IMR-90 (cell line): ENCODE data around the gene CHD9. TPM values are rescaled to one million over a fixed set of nuclear protein-coding genes. Genes with fewer than 3 reads are reported as not detected.

Experiments
- ATAC-seq: fragments of 200-7000 bp; cut with Tn5 transposase; 2 replicates; pipeline ENCODE4 v1.9.1; 2020; ENCODE audit warnings: low read depth, mild to moderate bottlenecking, moderate library complexity
- BruUV-seq: library from RNA; stranded (reverse); fragments of 400-500 nt; replicated peaks from 2 replicates; lab custom pipeline; 2021; lab: Mats Ljungman, UMichigan
- CTCF ChIA-PET: fragments of 300-600 bp; formaldehyde crosslinking; extraction: SDS; loops from one replicate; lab custom pipeline; 2021; ENCODE audit warnings: antibody characterized with exemption; lab: Yijun Ruan, JAX
- POLR2A ChIA-PET: fragments of 300-600 bp; sonication (Branson Sonifier 250); formaldehyde crosslinking; loops from one replicate; lab custom pipeline; 2022; ENCODE audit warnings: antibody characterized with exemption; ENCODE audit not compliant: unreplicated experiment; lab: Charles Lee
- DNase-seq: peaks from one replicate; pipeline ENCODE4 v3.0.0; 2013
- H2AFZ ChIP-seq: replicated peaks from 2 replicates; pipeline ENCODE3; 2013; ENCODE audit warnings: low read length, mild to moderate bottlenecking; ENCODE audit not compliant: poor library complexity
- H2AK5ac ChIP-seq: 2 replicates; pipeline ENCODE4 v1.6.1; 2013; ENCODE audit warnings: low read depth, low read length, inconsistent platforms
- H2AK9ac ChIP-seq: replicated peaks from 2 replicates; pipeline ENCODE3; 2013; ENCODE audit warnings: mild to moderate bottlenecking, low read depth, low read length, moderate library complexity; ENCODE audit not compliant: poor library complexity
- H2BK120ac ChIP-seq: 2 replicates; pipeline ENCODE4 v1.6.1; 2013; ENCODE audit warnings: low read depth, low read length, inconsistent platforms
- H2BK15ac ChIP-seq: 3 replicates; pipeline ENCODE4 v1.6.1; 2013; ENCODE audit warnings: low read depth, low read length, inconsistent platforms
- H2BK20ac ChIP-seq: 2 replicates; pipeline ENCODE4 v1.6.1; 2013; ENCODE audit warnings: low read depth, mild to moderate bottlenecking, inconsistent platforms, low read length, moderate library complexity
- H2BK5ac ChIP-seq: 2 replicates; pipeline ENCODE4 v1.6.1; 2013; ENCODE audit warnings: mild to moderate bottlenecking, low read depth, low read length, inconsistent platforms; ENCODE audit not compliant: poor library complexity, severe bottlenecking
- H3K14ac ChIP-seq: replicated peaks from 2 replicates; pipeline ENCODE4 v1.6.1; 2013; ENCODE audit warnings: low read depth, low read length, inconsistent platforms
- H3K18ac ChIP-seq: 2 replicates; pipeline ENCODE4 v1.6.1; 2013; ENCODE audit warnings: low read depth, low read length, control low read depth
- H3K23ac ChIP-seq: 2 replicates; pipeline ENCODE4 v1.6.1; 2013; ENCODE audit warnings: low read depth, low read length, inconsistent platforms
- H3K27ac ChIP-seq: 2 replicates; pipeline ENCODE4 v1.5.1; 2013; ENCODE audit warnings: mild to moderate bottlenecking, control low read depth, low read length; ENCODE audit not compliant: insufficient read depth
- H3K27me3 ChIP-seq: 2 replicates; pipeline ENCODE4 v1.6.1; 2013; ENCODE audit warnings: low read length; ENCODE audit not compliant: control insufficient read depth, insufficient read depth
- H3K36me3 ChIP-seq: 2 replicates; pipeline ENCODE4 v1.6.1; 2013; ENCODE audit warnings: low read length, mixed read lengths; ENCODE audit not compliant: control insufficient read depth, insufficient read depth
- H3K4ac ChIP-seq: 2 replicates; pipeline ENCODE4 v1.6.1; 2013; ENCODE audit warnings: low read depth, low read length, inconsistent platforms
- H3K4me1 ChIP-seq: 2 replicates; pipeline ENCODE4 v1.6.1; 2013; ENCODE audit warnings: low read length, mixed read lengths; ENCODE audit not compliant: control insufficient read depth, insufficient read depth
- H3K4me2 ChIP-seq: 2 replicates; pipeline ENCODE4 v1.6.1; 2013; ENCODE audit warnings: low read depth, mild to moderate bottlenecking, control low read depth, low read length, moderate library complexity
- H3K4me3 ChIP-seq: 2 replicates; pipeline ENCODE4 v1.5.1; 2013; ENCODE audit warnings: low read depth, mild to moderate bottlenecking, control low read depth, low read length, moderate library complexity; ENCODE audit not compliant: insufficient read depth
- H3K56ac ChIP-seq: 2 replicates; pipeline ENCODE4 v1.6.1; 2013; ENCODE audit warnings: low read length, inconsistent platforms; ENCODE audit not compliant: insufficient read depth; ENCODE audit errors: extremely low read depth
- H3K79me1 ChIP-seq, 2 experiments: 2 replicates each; pipeline ENCODE4 v1.6.1; 2013; ENCODE audit warnings: low read length in 2 of 2, inconsistent platforms in 1 of 2, low read depth in 1 of 2
- H3K9ac ChIP-seq: 2 replicates; pipeline ENCODE4 v1.6.1; 2013; ENCODE audit warnings: low read depth, low read length, control low read depth
- H3K9me1 ChIP-seq: 2 replicates; pipeline ENCODE4 v1.6.1; 2013; ENCODE audit warnings: low read length, inconsistent platforms; ENCODE audit not compliant: insufficient read depth
- H3K9me3 ChIP-seq: 2 replicates; pipeline ENCODE4 v1.6.1; 2013; ENCODE audit warnings: low read length; ENCODE audit not compliant: control insufficient read depth, insufficient read depth
- H4K20me1 ChIP-seq: 2 replicates; pipeline ENCODE4 v1.6.1; 2013; ENCODE audit warnings: low read length, inconsistent platforms; ENCODE audit not compliant: insufficient read depth
- H4K5ac ChIP-seq: 2 replicates; pipeline ENCODE4 v1.6.1; 2013; ENCODE audit warnings: mild to moderate bottlenecking, low read depth, low read length, control low read depth
- H4K8ac ChIP-seq, 2 experiments: 2 replicates each; pipeline ENCODE4 v1.6.1; 2013; ENCODE audit warnings: low read depth in 2 of 2, low read length in 2 of 2, control low read depth in 1 of 2, inconsistent platforms in 1 of 2
- H4K91ac ChIP-seq: 2 replicates; pipeline ENCODE4 v1.6.1; 2013; ENCODE audit warnings: low read depth, low read length, inconsistent platforms; ENCODE audit not compliant: insufficient read depth
- BHLHE40 ChIP-seq: fragments of 150-350 bp; IDR thresholded peaks from 2 replicates; pipeline ENCODE4 v1.6.1; 2016; ENCODE audit warnings: mild to moderate bottlenecking, low read depth, low read length
- CEBPB ChIP-seq: IDR thresholded peaks from 2 replicates; pipeline ENCODE4 v1.6.1; 2012; ENCODE audit warnings: low read depth, low read length, improper control_type of control experiment
- CHD1 ChIP-seq: IDR thresholded peaks from 2 replicates; pipeline ENCODE4 v1.6.1; 2012; ENCODE audit warnings: low read depth, low read length, improper control_type of control experiment
- FOS ChIP-seq: fragments of 150-350 bp; IDR thresholded peaks from 2 replicates; pipeline ENCODE4 v1.6.1; 2016; ENCODE audit warnings: low read depth, low read length
- MAFK ChIP-seq: IDR thresholded peaks from 2 replicates; pipeline ENCODE4 v1.6.1; 2012; ENCODE audit warnings: low read depth, low read length, improper control_type of control experiment
- MAZ ChIP-seq: IDR thresholded peaks from 2 replicates; pipeline ENCODE4 v1.6.1; 2012; ENCODE audit warnings: low read depth, mild to moderate bottlenecking, low read length, improper control_type of control experiment, moderate library complexity, borderline replicate concordance
- MXI1 ChIP-seq: IDR thresholded peaks from 2 replicates; pipeline ENCODE4 v1.6.1; 2012; ENCODE audit warnings: low read depth, mild to moderate bottlenecking, low read length, moderate library complexity, borderline replicate concordance
- NFE2L2 ChIP-seq: fragments of 150-350 bp; IDR thresholded peaks from 2 replicates; pipeline ENCODE4 v1.6.1; 2016; ENCODE audit warnings: low read depth, mild to moderate bottlenecking, low read length
- RAD21 ChIP-seq: IDR thresholded peaks from 2 replicates; pipeline ENCODE4 v1.6.1; 2012; ENCODE audit warnings: low read length, improper control_type of control experiment
- RCOR1 ChIP-seq: IDR thresholded peaks from 2 replicates; pipeline ENCODE4 v1.6.1; 2012; ENCODE audit warnings: mild to moderate bottlenecking, low read length, improper control_type of control experiment; ENCODE audit not compliant: insufficient replicate concordance
- RFX5 ChIP-seq: IDR thresholded peaks from 2 replicates; pipeline ENCODE4 v1.8.0; 2012; ENCODE audit warnings: low read depth, mild to moderate bottlenecking, low read length, moderate library complexity
- SMC3 ChIP-seq: fragments of 150-350 bp; IDR thresholded peaks from 2 replicates; pipeline ENCODE4 v1.6.1; 2016; ENCODE audit warnings: low read depth, mild to moderate bottlenecking, antibody characterized with exemption, low read length, moderate library complexity
- WGBS, 2 experiments: methylation state at CpG; one replicate each; pipeline versions ENCODE4 v1.1.5 to v1.1.7; 2013; ENCODE audit warnings: missing lambda C conversion rate in 2 of 2; ENCODE audit not compliant: insufficient read length in 1 of 2; ENCODE audit errors: extremely low coverage in 2 of 2; 5-methylcytosine and 5-hydroxymethylcytosine counted together
- dilution Hi-C: fragments of 300-500 bp; cut with HindIII; formaldehyde crosslinking; loops from one replicate; pipeline ENCODE4 v1.14.3; 2018; ENCODE audit warnings: low sequenced_read_pairs; ENCODE audit not compliant: unreplicated experiment
- in situ Hi-C: fragments of 300-500 bp; cut with MboI; formaldehyde crosslinking; loops from 3 replicates; pipeline ENCODE4 v1.14.3; 2019; ENCODE audit warnings: low sequenced_read_pairs, inconsistent platforms, mixed read lengths
- intact Hi-C: fragments of 100-400 bp; cut with micrococcal nuclease; formaldehyde crosslinking; loops from 2 replicates; pipeline ENCODE4 v1.10.0; 2022
- polyA plus RNA-seq, 3 experiments: library from polyadenylated mRNA; depleted of rRNA; stranded (reverse); fragments of >200 nt; gene quantifications; 2 replicates each; pipeline ENCODE4 v1.2.3, GENCODE V29; 2012; ENCODE audit warnings: low replicate concordance in 1 of 3
- total RNA-seq: library from RNA; depleted of rRNA; stranded (reverse); fragments of >200 nt; gene quantifications from 2 replicates; pipeline ENCODE4 v1.2.3, GENCODE V29; 2012
- TF ChIP-seq, protein P1 (sequence below): fragments of 150-350 bp; IDR thresholded peaks from 2 replicates; pipeline ENCODE4 v1.6.1; 2017; ENCODE audit warnings: mild to moderate bottlenecking, antibody characterized with exemption, low read length, low read depth
- TF ChIP-seq, protein P2 (sequence below): fragments of 150-350 bp; IDR thresholded peaks from 2 replicates; pipeline ENCODE4 v1.6.1; 2016; ENCODE audit warnings: low read depth, mild to moderate bottlenecking, low read length, moderate library complexity, borderline replicate concordance
- TF ChIP-seq, protein P3 (sequence below): conservative IDR thresholded peaks from 2 replicates; pipeline ENCODE4 v1.5.1; 2012; ENCODE audit warnings: mild to moderate bottlenecking, low read depth, low read length, improper control_type of control experiment

The CHD9 gene
- total and polyA plus RNA-seq, 2 of the 4 experiments (the other 2 are of a cell fraction), result 9.1 to 48.8 TPM

DNA sequence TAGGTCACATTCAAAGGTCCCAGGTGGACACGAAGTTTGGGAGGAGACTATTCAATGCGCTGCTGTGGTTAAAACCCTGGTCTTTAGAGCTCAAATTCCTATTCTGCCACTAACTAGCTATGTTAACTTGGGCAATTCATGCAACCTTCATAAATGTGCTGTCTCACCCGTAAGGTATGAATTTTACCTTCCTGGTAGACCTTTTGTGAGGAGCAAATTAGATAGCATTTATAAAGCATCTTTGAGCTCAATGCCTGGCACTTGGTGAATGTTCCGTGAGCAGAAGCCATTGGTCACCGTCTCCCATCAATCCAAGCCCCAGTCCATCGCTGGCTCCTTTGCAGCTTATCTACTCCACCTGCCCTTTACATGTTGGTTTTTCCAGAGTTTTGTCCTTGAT is 18.7 kb upstream of the CHD9 start:
- Histone ChIP-seq H3K56ac (no peak overlapping the region), H3K27ac (no peak overlapping the region), H3K14ac (no peak overlapping the region), H3K4me2 (no peak overlapping the region), H3K9me1 (no peaks in the 10 kb centered on the region), H3K4me1 (peaks cover 2% of the 10 kb centered on the region; the same call in 1 of the 2 replicates), H2BK15ac (no peak overlapping the region), H3K4me3 (no peak overlapping the region), H2AK9ac (no peak overlapping the region), H2AK5ac (no peak overlapping the region), H3K18ac (no peak overlapping the region), H3K9ac (no peak overlapping the region), H3K4ac (no peak overlapping the region), H2BK20ac (no peak overlapping the region), H3K23ac (no peak overlapping the region), H4K8ac (no peak overlapping the region), H2BK5ac (no peak overlapping the region), H4K20me1 (no peaks in the 10 kb centered on the region), H4K5ac (no peak overlapping the region), H3K36me3 (no peaks in the 10 kb centered on the region), H2AFZ (no peak overlapping the region), H2BK120ac (no peak overlapping the region), H3K27me3 (no peaks in the 10 kb centered on the region), H3K79me1 (no peaks in the 10 kb centered on the region), H3K9me3 (peaks cover 3% of the 10 kb centered on the region; the same call in 1 of the 2 replicates), H4K91ac (no peak overlapping the region)
- dilution Hi-C loops, result no loop called here
- TF ChIP-seq CHD1, result no peak
- TF ChIP-seq RAD21, result no peak
- no peak for TF ChIP-seq FOS
- TF ChIP-seq, protein P1, sequence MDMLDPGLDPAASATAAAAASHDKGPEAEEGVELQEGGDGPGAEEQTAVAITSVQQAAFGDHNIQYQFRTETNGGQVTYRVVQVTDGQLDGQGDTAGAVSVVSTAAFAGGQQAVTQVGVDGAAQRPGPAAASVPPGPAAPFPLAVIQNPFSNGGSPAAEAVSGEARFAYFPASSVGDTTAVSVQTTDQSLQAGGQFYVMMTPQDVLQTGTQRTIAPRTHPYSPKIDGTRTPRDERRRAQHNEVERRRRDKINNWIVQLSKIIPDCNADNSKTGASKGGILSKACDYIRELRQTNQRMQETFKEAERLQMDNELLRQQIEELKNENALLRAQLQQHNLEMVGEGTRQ, result no peak
- TF ChIP-seq, protein P2, sequence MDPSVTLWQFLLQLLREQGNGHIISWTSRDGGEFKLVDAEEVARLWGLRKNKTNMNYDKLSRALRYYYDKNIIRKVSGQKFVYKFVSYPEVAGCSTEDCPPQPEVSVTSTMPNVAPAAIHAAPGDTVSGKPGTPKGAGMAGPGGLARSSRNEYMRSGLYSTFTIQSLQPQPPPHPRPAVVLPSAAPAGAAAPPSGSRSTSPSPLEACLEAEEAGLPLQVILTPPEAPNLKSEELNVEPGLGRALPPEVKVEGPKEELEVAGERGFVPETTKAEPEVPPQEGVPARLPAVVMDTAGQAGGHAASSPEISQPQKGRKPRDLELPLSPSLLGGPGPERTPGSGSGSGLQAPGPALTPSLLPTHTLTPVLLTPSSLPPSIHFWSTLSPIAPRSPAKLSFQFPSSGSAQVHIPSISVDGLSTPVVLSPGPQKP, result no peak
- no peak for TF ChIP-seq SMC3
- no peak for TF ChIP-seq BHLHE40
- no peak for TF ChIP-seq MAZ
- TF ChIP-seq MAFK, result no peak
- TF ChIP-seq NFE2L2, result no peak
- no peak for TF ChIP-seq MXI1
- TF ChIP-seq CEBPB, result no peak
- no peak for TF ChIP-seq RFX5
- TF ChIP-seq, protein P3, sequence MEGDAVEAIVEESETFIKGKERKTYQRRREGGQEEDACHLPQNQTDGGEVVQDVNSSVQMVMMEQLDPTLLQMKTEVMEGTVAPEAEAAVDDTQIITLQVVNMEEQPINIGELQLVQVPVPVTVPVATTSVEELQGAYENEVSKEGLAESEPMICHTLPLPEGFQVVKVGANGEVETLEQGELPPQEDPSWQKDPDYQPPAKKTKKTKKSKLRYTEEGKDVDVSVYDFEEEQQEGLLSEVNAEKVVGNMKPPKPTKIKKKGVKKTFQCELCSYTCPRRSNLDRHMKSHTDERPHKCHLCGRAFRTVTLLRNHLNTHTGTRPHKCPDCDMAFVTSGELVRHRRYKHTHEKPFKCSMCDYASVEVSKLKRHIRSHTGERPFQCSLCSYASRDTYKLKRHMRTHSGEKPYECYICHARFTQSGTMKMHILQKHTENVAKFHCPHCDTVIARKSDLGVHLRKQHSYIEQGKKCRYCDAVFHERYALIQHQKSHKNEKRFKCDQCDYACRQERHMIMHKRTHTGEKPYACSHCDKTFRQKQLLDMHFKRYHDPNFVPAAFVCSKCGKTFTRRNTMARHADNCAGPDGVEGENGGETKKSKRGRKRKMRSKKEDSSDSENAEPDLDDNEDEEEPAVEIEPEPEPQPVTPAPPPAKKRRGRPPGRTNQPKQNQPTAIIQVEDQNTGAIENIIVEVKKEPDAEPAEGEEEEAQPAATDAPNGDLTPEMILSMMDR, result no peak
- no peak for TF ChIP-seq RCOR1
- BruUV-seq, result no TSS peak
- DNase-seq (no peak), ATAC-seq (no peak)
- CTCF ChIA-PET, result no interaction called here
- intact Hi-C loops, result no loop called here
- in situ Hi-C loops, result no loop called here
- WGBS, 2 experiments, result 80% methylated on average over 1 of the region's 6 CpGs; no CpG with 5 or more reads in 1 of the 2 experiments
- POLR2A ChIA-PET, result no interaction called here
